DND-41 (cell line): ENCODE results near the gene GALNT18.

Experiments
- ATAC-seq: fragments of 200-7000 bp; cut with Tn5 transposase; 3 replicates; pipeline ENCODE4 v1.9.1; 2021; ENCODE audit warnings: low read depth; ENCODE audit not compliant: insufficient read depth
- DNase-seq: peaks from one replicate; pipeline ENCODE4 v3.0.0-alpha.2; 2020
- H2AFZ ChIP-seq: 2 replicates; pipeline ENCODE4 v1.6.0; 2012; ENCODE audit warnings: low read depth, low read length
- H3K27ac ChIP-seq: 2 replicates; pipeline ENCODE4 v1.5.1; 2012; ENCODE audit warnings: low read length, inconsistent platforms
- H3K27me3 ChIP-seq: fragments of 200-600 bp; sonication (generic); 2 replicates; pipeline ENCODE4 v1.6.0; 2012; ENCODE audit warnings: low read length, mild to moderate bottlenecking, inconsistent platforms; ENCODE audit not compliant: insufficient read depth, poor library complexity
- H3K36me3 ChIP-seq: 2 replicates; pipeline ENCODE4 v1.5.1; 2012; ENCODE audit warnings: low read length, inconsistent platforms; ENCODE audit not compliant: insufficient read depth
- H3K4me1 ChIP-seq: 2 replicates; pipeline ENCODE4 v1.5.1; 2012; ENCODE audit warnings: mild to moderate bottlenecking, low read length; ENCODE audit not compliant: insufficient read depth
- H3K4me2 ChIP-seq: 2 replicates; pipeline ENCODE4 v1.6.0; 2012; ENCODE audit warnings: mild to moderate bottlenecking, moderate library complexity, low read length, inconsistent platforms; ENCODE audit not compliant: insufficient read depth
- H3K4me3 ChIP-seq, 2 experiments: fragments of 200-600 bp in 1 of 2; shearing (Covaris generic) in 1 of 2; 2 replicates each; pipeline ENCODE4 v1.5.1; 2012 to 2016; ENCODE audit warnings: inconsistent platforms in 2 of 2, low read length in 2 of 2, mild to moderate bottlenecking in 2 of 2, low read depth in 1 of 2, moderate library complexity in 1 of 2
- H3K79me2 ChIP-seq: 2 replicates; pipeline ENCODE4 v1.6.0; 2012; ENCODE audit warnings: low read length, inconsistent platforms; ENCODE audit not compliant: insufficient read depth
- H3K9ac ChIP-seq: 2 replicates; pipeline ENCODE4 v1.6.0; 2012; ENCODE audit warnings: low read depth, mild to moderate bottlenecking, inconsistent platforms, low read length, moderate library complexity
- H3K9me3 ChIP-seq: 2 replicates; pipeline ENCODE4 v1.5.1; 2012; ENCODE audit warnings: low read length, moderate library complexity, mild to moderate bottlenecking, inconsistent platforms; ENCODE audit not compliant: insufficient read depth, severe bottlenecking
- H4K20me1 ChIP-seq: 2 replicates; pipeline ENCODE4 v1.6.0; 2012; ENCODE audit warnings: low read length; ENCODE audit not compliant: insufficient read depth
- EZH2 ChIP-seq: IDR thresholded peaks from 3 replicates; pipeline ENCODE4 v1.6.1; 2012; ENCODE audit warnings: borderline replicate concordance, low read depth, mild to moderate bottlenecking, moderate library complexity, low read length, inconsistent platforms; ENCODE audit not compliant: severe bottlenecking
- TF ChIP-seq, protein P1 (sequence below): IDR thresholded peaks from 2 replicates; pipeline ENCODE4 v1.5.1; 2012; ENCODE audit warnings: borderline replicate concordance, low read length, moderate library complexity, mild to moderate bottlenecking; ENCODE audit not compliant: poor library complexity, severe bottlenecking; ENCODE audit errors: extremely low read depth

Gene GALNT18

GRCh38 chr11:11663907-11664306 lies 42.1 kb upstream of the GALNT18 start:
- no peak for TF ChIP-seq EZH2
- TF ChIP-seq, protein P1, sequence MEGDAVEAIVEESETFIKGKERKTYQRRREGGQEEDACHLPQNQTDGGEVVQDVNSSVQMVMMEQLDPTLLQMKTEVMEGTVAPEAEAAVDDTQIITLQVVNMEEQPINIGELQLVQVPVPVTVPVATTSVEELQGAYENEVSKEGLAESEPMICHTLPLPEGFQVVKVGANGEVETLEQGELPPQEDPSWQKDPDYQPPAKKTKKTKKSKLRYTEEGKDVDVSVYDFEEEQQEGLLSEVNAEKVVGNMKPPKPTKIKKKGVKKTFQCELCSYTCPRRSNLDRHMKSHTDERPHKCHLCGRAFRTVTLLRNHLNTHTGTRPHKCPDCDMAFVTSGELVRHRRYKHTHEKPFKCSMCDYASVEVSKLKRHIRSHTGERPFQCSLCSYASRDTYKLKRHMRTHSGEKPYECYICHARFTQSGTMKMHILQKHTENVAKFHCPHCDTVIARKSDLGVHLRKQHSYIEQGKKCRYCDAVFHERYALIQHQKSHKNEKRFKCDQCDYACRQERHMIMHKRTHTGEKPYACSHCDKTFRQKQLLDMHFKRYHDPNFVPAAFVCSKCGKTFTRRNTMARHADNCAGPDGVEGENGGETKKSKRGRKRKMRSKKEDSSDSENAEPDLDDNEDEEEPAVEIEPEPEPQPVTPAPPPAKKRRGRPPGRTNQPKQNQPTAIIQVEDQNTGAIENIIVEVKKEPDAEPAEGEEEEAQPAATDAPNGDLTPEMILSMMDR = no peak
- Histone ChIP-seq H3K4me2 (no peak overlapping the region), H4K20me1 (no peaks in the 10 kb centered on the region), H3K27me3 (peaks cover 33% of the 10 kb centered on the region), H3K27ac (no peak overlapping the region), H3K9me3 (no peaks in the 10 kb centered on the region), H3K4me1 (no peaks in the 10 kb centered on the region), H2AFZ (no peak overlapping the region), H3K9ac (no peak overlapping the region), H3K79me2 (no peaks in the 10 kb centered on the region), H3K4me3 (no peak overlapping the region), H3K36me3 (no peaks in the 10 kb centered on the region)
- ATAC-seq = no peak
- DNase-seq = no peak

- H3K79me2 ChIP-seq = no peaks in the 10 kb centered on the region
- no peak overlapping the region for H3K4me3 ChIP-seq
- H3K9me3 ChIP-seq = no peaks in the 10 kb centered on the region
- H3K36me3 ChIP-seq = no peaks in the 10 kb centered on the region
- H3K27ac ChIP-seq = no peak overlapping the region
- DNase-seq = no peak
- no peaks in the 10 kb centered on the region for H4K20me1 ChIP-seq
- no peak overlapping the region for H2AFZ ChIP-seq
- H3K4me2 ChIP-seq = no peak overlapping the region
- ATAC-seq = no peak
- H3K9ac ChIP-seq = no peak overlapping the region
- H3K4me1 ChIP-seq = no peaks in the 10 kb centered on the region
- no peak for TF ChIP-seq EZH2
- TF ChIP-seq, protein P1 = no peak
- peaks cover 27% of the 10 kb centered on the region for H3K27me3 ChIP-seq
These were observed 40.8 kb upstream of the GALNT18 start for GRCh38 chr11:11662578-11662977.

DNA sequence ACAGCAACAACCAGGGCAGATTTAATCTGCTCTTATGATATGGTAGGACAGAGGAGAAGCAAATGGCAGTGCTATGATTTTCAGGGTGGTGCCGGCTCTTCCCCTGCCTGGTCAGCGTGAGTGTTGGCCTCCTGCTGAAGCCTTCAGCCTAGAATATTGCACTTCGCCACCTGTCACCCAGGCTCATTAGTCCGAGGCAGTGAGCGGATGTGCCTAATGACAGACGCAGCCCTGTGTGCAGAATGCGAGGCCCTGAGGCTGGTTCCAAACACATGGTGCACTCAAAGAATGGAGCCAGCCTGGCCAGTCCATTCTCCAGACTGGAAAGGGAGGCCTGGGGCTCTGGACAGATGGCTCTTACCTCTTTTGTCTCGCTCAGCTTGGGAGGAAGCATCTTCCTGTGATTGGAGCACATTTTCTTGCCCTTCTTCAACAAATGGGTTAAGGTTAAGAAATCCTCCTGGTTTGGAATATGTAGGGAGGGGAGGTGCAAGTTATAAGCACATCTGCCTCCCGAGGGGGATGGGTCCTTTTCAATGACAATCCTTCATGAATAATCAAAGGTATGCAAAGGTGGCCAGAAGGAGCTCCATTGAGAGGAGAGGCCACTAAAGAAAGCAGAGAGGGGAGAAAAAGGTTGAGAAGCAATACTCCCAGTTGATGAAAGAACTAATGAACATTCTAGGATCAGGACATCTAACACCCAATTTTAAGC lies 39.7 kb upstream of the GALNT18 start:
- no peaks in the 10 kb centered on the region for H3K79me2 ChIP-seq
- ATAC-seq (no peak), DNase-seq (no peak)
- H3K9me3 ChIP-seq = no peaks in the 10 kb centered on the region
- TF ChIP-seq, protein P1 = no peak
- no peak for TF ChIP-seq EZH2
- peaks cover 21% of the 10 kb centered on the region for H3K27me3 ChIP-seq
- H3K4me3 ChIP-seq = no peak overlapping the region
- no peaks in the 10 kb centered on the region for H3K36me3 ChIP-seq
- H3K27ac ChIP-seq = no peak overlapping the region
- H2AFZ ChIP-seq = no peak overlapping the region
- no peaks in the 10 kb centered on the region for H3K4me1 ChIP-seq
- H3K4me2 ChIP-seq = no peak overlapping the region
- no peaks in the 10 kb centered on the region for H4K20me1 ChIP-seq
- H3K9ac ChIP-seq = no peak overlapping the region
